KMS-11 (cell line): ENCODE data around the gene VAV2.
"Not testable (repeated sequence)": the region's sequence is repeated elsewhere in the genome, so short reads cannot be mapped to it uniquely, and the experiment has no call there.

Experiments used
- H2AFZ ChIP-seq: fragments of 200-600 bp; sonication (generic); 2 replicates; pipeline ENCODE4 v1.6.1; 2016; ENCODE audit warnings: antibody characterized with exemption, mixed run types, low read depth
- H3K27ac ChIP-seq: fragments of 200-600 bp; sonication (generic); 2 replicates; pipeline ENCODE4 v1.6.1; 2016; ENCODE audit warnings: mild to moderate bottlenecking, mixed run types
- H3K27me3 ChIP-seq: fragments of 200-600 bp; sonication (generic); 2 replicates; pipeline ENCODE4 v1.6.1; 2017; ENCODE audit warnings: mild to moderate bottlenecking, low read depth, mixed run types, moderate library complexity; ENCODE audit not compliant: insufficient read depth
- H3K36me3 ChIP-seq: fragments of 200-600 bp; sonication (generic); 2 replicates; pipeline ENCODE4 v1.6.1; 2017; ENCODE audit warnings: mild to moderate bottlenecking, mixed run types; ENCODE audit not compliant: insufficient read depth
- H3K4me1 ChIP-seq: fragments of 200-600 bp; sonication (generic); 2 replicates; pipeline ENCODE4 v1.6.1; 2016; ENCODE audit warnings: mild to moderate bottlenecking, low read depth, mixed run types; ENCODE audit not compliant: poor library complexity, severe bottlenecking
- H3K4me2 ChIP-seq: fragments of 200-600 bp; sonication (generic); 2 replicates; pipeline ENCODE4 v1.7.0; 2016; ENCODE audit warnings: mild to moderate bottlenecking, mixed run types
- H3K4me3 ChIP-seq: fragments of 200-600 bp; sonication (generic); IDR thresholded peaks from 2 replicates; pipeline ENCODE4 v1.6.1; 2017; ENCODE audit warnings: low read depth, low read length, mixed read lengths; ENCODE audit not compliant: insufficient read depth
- H3K79me2 ChIP-seq: fragments of 200-600 bp; sonication (generic); 2 replicates; pipeline ENCODE4 v1.6.1; 2016; ENCODE audit warnings: low read depth, mixed run types; ENCODE audit not compliant: insufficient read depth
- H3K9ac ChIP-seq: fragments of 200-600 bp; sonication (generic); 2 replicates; pipeline ENCODE4 v1.6.1; 2016; ENCODE audit warnings: mild to moderate bottlenecking, mixed run types
- H4K20me1 ChIP-seq: fragments of 200-600 bp; sonication (generic); 2 replicates; pipeline ENCODE4 v1.6.1; 2016; ENCODE audit warnings: mild to moderate bottlenecking, mixed run types; ENCODE audit not compliant: insufficient read depth
- CTCF ChIP-seq: fragments of 200-600 bp; sonication (generic); conservative IDR thresholded peaks from 2 replicates; pipeline ENCODE4 v1.6.1; 2017; ENCODE audit warnings: low read depth, mild to moderate bottlenecking, antibody characterized with exemption, low read length, moderate library complexity, mixed read lengths

VAV2 gene

GRCh38 chr9:133926165-133926856 is 65.8 kb downstream of the VAV2 start:
- H3K36me3 ChIP-seq, result no peaks in the 10 kb centered on the region
- no peak for TF ChIP-seq CTCF
- H3K9ac ChIP-seq, result peak overlapping the region; percentile 9; the same call in 1 of the 2 replicates
- peak overlapping the region; percentile 8; the same call in 1 of the 2 replicates for H3K27ac ChIP-seq
- H3K4me2 ChIP-seq, result peak overlapping the region; percentile 21; the same call in 1 of the 2 replicates
- H2AFZ ChIP-seq, result no peak overlapping the region
- H4K20me1 ChIP-seq, result no peaks in the 10 kb centered on the region
- no peaks in the 10 kb centered on the region for H3K27me3 ChIP-seq
- H3K79me2 ChIP-seq, result no peaks in the 10 kb centered on the region
- no peak overlapping the region for H3K4me3 ChIP-seq
- H3K4me1 ChIP-seq, result peaks cover 9% of the 10 kb centered on the region

DNA sequence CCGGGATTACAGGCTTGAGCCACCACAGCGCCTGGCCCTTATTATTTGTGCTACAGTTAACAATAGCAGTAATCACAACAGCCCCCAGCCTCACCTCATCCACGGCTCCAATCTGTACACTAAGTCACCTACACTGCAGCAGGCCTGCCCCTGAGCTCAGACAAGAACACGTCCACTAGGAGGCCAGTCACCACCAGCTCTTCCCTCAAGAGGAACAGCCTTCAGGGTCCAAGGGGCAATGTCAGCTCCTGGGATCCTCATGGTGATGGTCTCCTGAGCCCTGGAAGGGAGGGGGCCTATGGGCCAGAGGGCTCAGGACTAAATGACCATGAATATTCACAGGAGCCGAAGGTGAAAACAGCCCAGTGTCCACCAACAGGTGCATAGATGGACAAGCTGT is 67.7 kb downstream of the VAV2 start:
- Histone ChIP-seq H3K4me1 (peaks cover 9% of the 10 kb centered on the region), H3K27ac (no peak overlapping the region), H3K36me3 (no peaks in the 10 kb centered on the region), H3K27me3 (no peaks in the 10 kb centered on the region), H3K4me2 (no peak overlapping the region), H4K20me1 (no peaks in the 10 kb centered on the region), H3K4me3 (no peak overlapping the region), H3K79me2 (no peaks in the 10 kb centered on the region), H3K9ac (no peak overlapping the region), H2AFZ (no peak overlapping the region)
- no peak for TF ChIP-seq CTCF

DNA sequence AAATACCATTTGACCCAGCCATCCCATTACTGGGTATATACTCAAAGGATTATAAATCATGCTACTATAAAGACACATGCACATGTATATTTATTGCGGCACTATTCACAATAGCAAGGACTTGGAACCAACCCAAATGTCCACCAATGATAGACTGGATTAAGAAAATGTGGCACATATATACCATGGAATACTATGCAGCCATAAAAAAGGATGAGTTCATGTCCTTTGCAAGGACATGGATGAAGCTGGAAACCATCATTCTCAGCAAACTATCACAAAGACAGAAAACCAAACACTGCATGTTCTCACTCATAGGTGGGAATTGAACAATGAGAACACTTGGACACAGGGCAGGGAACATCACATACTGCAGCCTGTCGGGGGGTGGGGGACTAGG is 68.5 kb downstream of the VAV2 start:
- not testable (repeated sequence) for H3K4me1 ChIP-seq, H3K36me3 ChIP-seq, H3K79me2 ChIP-seq, H3K9ac ChIP-seq, H2AFZ ChIP-seq, H4K20me1 ChIP-seq, H3K27me3 ChIP-seq, H3K4me3 ChIP-seq, H3K27ac ChIP-seq, H3K4me2 ChIP-seq

DNA sequence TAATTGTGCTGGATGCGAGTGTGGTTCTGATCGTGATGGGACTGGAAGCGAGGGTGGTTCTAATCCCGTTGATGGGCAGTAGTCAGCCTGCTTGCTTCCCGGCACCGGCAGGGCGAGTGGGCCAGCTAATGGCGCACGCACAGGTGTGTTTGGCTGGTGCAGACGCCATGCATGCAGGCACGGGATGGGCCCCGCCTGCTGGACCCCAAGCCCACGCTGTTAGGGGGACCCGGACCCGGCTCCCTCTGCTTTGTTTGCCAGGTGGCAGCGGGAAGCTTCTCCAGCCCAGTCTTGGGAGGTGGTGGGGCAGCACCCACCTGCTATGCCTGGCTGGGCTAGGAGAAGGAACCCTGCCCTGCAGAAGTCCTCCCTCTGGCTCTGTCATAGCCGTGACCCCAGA is 70.3 kb downstream of the VAV2 start:
- H4K20me1 ChIP-seq, result no peaks in the 10 kb centered on the region
- no peak for TF ChIP-seq CTCF
- H3K9ac ChIP-seq, result no peak overlapping the region
- no peak overlapping the region for H3K27ac ChIP-seq
- no peak overlapping the region for H3K4me3 ChIP-seq
- H3K4me2 ChIP-seq, result no peak overlapping the region
- H2AFZ ChIP-seq, result no peak overlapping the region
- no peaks in the 10 kb centered on the region for H3K27me3 ChIP-seq
- peaks cover 5% of the 10 kb centered on the region for H3K4me1 ChIP-seq
- no peaks in the 10 kb centered on the region for H3K79me2 ChIP-seq
- no peaks in the 10 kb centered on the region for H3K36me3 ChIP-seq

- H3K79me2 ChIP-seq, result no peaks in the 10 kb centered on the region
These were observed 71.7 kb downstream of the VAV2 start for GRCh38 chr9:133920471-133920870.

More at GRCh38 chr9:133920471-133920870, 71.7 kb downstream of the VAV2 start:
- Histone ChIP-seq H3K4me2 (no peak overlapping the region), H3K4me1 (no peaks in the 10 kb centered on the region), H4K20me1 (no peaks in the 10 kb centered on the region), H2AFZ (no peak overlapping the region), H3K4me3 (no peak overlapping the region), H3K36me3 (no peaks in the 10 kb centered on the region), H3K27me3 (no peaks in the 10 kb centered on the region), H3K9ac (no peak overlapping the region), H3K27ac (no peak overlapping the region)
- TF ChIP-seq CTCF, result no peak
